DMS79 (cell line): ENCODE data around the gene CARD18.

Experiments used
- DNase-seq: peaks from one replicate; lab custom pipeline; 2025; lab: John Stamatoyannopoulos, UW

Gene CARD18, protein sequence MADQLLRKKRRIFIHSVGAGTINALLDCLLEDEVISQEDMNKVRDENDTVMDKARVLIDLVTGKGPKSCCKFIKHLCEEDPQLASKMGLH

DNA sequence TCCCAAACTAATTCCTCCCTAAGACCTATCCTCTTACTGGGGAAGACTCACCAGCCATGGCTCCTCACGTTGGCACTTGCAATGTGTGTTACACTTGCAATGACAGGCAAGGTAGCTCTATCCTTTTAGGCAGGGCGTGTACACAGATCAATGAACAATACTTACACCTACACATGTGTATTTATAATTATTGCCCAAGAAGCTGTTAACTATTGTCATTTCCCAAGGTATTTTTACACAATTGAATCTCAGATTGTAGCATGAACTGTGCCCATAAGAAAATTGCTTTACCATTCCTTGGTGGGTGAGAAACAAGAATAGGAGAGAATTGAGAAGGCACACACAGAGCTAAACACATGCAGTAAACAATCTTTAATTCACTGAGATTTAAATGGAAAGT is at the start of gene CARD18:
TSS of gene CARD18 (minus strand) at position 101 of the 400 bp plus-strand sequence. CDS start at position 58, 43 bp downstream.
- DNase-seq: no peak

DNA sequence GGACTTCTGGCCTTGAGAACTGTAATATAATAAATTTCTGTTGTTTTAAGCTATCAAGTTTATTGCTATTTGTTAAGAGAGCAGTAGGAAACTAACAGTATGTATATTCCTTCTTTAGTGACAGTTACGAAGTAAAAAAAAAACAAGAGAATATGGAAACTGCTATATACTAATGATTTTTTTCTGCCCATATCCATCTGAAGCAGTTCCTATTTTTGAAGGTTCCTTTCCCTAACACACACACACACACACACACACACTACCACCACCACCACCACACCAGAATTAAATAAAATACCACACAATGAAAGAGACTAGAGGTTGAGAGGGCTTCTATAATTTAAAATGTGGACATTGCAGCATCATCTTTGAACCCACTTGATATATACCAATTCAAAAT is 44.4 kb upstream of the CARD18 start:
- no peak for DNase-seq

DNA sequence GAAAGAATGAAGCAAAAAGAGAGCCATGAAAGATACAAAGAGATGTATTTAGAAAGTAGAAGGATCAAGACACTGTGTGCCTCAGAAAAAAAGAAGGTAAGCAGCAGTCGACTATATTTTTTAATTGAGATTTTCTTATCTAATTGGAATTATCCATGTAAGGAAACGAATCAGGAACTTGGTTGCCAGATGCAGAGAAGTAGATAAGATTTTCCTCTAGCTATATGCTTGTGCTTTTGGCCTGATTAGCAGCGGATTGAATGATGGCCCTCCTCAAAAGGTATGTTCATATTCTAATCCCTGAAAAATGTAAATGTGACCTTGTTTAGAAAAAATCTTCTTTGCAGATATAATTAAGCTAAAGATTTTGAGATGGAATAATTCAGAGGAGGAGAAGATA is 43.9 kb upstream of the CARD18 start:
- no peak for DNase-seq

DNA sequence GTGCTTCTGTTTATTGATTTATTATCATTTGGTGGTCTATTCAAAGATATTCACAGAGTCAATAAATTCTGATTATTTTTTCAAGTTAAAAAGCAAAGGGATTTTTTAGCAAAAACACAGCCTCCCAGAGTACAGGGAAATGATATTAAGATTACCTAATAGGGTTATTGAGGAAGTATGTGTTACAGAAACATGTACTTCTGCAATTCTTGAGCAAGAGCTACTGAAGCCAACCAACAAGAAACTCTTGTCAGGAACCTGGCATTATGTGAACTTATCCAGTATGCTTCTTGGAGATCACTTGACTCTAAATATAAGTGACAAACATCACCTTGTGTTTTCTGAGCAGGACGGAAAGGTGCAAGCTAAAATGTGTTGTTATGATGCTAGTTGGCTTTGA is 42.0 kb upstream of the CARD18 start:
- DNase-seq: no peak

DNA sequence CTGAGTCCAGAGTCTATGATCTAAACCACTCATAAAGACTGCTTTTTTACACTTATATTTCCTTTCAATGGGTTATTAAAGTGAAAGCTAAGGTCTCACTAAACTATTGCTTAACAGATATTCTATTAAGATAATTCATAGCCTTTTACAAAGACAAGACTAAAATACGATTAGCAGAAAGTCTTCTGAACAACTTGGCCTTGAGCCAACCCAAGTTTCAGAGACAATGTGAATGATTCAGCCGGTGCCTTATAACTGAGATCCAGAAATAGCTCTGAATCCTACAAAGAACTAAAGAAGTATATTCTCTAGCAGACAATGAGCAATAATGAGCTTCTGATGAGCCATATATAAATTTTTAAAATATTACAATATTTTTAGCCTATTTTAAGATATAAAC is 41.5 kb upstream of the CARD18 start:
- no peak for DNase-seq

DNA sequence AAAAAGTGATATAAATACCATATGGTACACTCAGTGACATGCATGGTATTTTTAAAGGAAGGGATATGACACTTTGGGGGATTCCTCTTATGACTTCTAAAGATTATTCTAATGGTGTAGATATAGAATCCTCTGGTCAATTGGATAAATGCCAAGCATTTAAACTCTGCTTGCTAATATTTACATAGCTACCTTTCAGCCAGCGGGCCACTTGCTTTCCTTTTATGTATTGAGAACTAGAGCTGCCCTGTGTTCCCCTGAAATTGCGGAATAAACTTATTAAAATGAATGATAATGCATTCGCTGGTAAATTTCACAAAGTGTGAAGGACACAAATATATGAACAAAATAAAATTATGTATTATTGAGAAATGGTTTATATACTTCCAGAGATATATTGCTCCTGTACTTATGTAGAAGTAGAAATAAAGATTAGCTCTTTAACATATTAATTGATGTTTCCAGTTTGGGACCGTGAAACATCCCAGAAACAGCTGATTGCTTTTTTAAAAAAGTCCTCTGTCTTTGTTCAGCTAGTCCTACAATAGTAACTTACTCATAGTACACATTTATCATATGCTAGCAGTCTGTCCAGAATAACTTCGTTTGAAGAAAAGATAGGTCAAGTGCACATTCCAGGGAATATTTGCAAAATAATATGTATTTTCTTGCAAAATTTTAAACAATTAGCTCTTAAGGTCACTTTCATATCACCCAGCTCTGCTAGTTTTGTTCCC is 40.1 kb upstream of the CARD18 start:
- DNase-seq: no peak

DNA sequence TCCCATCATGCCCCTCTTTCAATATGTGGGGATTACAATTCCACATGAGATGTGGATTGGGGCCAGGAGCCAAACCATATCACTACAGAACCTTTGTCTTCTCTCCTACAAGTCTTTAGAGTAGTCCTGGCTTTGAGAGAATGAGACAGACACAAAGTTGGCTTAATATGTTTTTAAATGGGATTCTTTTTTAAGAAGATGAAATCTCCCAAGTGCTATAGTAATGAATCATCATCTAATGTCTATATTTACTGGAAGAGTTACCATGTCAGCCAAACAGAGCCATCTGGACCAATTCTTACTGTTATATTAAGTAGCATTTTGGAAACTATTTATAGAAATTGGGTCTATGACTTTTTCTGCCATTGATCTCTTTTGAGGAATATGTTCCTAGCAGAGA is 38.1 kb upstream of the CARD18 start:
- DNase-seq: no peak

DNA sequence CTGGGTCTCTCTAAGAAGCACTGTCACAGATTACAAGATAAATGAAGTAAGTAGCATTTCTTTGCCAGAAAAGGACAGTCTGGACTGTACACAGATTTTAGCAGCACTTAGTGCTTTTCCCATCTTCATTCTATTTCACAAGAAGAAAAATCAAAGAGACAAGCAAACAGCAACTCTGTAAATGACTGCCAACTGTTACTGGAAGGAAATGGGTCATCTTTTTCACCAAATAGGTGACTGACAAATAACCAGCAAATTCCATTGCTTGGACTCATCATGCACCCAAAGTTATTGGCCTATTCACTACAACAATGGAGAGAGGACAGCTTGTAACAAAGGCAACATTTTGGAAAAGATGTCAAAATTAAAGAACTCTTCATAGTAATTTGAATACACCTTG is 28.9 kb upstream of the CARD18 start:
- no peak for DNase-seq

DNA sequence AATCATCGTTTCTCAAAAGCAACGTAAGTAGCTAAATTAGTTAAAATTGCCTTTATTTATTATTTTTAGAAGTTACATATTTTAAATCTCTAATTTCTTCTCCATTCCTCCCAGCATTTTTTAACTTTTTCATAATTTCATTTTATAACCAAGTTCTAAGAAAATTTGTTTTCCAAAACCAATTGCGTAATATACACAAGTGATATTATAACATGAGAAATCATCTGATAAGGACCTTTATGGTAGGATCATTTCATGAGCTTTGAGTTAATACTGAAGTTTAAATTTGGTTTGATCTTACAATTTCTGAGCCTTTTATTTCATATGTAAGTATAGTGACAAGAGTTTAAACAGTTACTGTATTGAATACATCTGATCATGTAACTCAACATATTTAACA is 27.7 kb upstream of the CARD18 start:
- DNase-seq: no peak

DNA sequence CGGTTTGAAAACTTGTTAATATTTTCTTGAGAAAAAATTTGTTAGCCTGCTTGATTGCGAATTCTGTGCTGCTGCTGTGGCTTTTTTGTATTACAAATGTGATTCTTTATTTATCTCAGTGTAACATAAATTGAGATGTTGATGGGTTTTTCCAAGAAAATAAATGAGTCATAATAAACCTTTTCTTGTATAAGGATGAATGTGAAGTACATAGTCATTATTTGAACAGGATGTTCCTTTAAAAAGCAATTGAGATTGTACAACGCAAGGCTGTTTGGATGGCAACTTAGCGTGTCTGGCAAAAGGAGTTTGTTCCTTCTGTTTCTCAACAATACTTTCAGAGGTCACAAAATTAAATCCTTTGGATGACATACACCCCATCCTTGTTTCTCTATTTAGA is 24.6 kb upstream of the CARD18 start:
- no peak for DNase-seq

DNA sequence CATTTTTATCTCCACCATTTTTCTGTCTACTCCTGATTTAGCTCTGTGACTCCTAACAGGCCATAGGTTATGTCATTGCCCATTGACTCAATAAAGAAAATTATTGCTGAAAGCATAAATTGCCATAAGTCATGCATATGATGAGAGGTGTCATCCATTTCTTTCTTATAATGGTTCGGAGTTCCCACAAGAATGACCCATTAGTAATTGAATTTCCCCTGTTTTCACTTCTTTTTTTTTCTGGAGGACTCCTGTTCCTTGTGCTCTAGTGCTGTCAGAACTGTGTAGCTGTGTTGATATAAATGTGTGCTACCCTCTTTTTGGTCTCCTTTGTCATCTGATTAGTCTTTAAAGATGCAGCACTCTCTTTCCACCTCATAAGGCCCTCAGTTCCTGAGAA is 22.9 kb upstream of the CARD18 start:
- DNase-seq: no peak

DNA sequence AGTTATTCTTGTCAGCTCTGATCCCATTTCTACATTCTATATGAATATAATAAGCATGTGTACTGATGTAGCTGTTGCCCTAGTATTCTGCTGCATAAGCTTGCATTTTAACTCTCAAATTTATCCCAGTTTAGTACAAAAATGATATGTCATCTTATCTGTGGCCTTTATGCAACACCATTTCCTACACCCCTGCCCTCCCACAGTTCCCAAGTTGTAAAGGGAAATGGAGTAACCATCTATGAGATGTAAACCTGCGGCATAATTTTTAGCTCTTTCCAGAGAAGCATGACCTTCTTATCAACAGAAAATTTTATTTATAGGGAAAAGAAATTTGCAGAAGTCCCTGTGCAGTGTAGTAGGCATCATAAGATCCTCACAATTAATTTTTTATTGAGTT is 18.9 kb upstream of the CARD18 start:
- DNase-seq: no peak

DNA sequence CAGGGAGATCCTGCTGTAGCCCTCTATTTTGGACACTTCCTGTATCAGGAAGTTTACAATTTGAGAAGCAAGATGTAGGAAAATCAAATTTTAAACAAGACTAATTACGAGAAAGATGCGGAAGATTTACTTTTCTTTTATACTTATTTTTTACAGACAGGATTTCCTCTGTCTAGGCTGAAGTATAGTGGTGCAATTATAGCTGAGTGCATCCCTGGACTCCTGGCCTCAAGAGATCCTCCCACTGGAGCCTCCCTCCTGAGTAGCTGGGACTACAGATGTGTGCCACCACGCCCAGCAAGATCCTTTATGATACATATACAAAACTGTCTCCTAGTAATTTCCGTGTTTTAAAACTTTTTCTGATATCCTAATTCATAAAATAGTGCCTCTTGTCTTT is 17.2 kb upstream of the CARD18 start:
- DNase-seq: no peak

DNA sequence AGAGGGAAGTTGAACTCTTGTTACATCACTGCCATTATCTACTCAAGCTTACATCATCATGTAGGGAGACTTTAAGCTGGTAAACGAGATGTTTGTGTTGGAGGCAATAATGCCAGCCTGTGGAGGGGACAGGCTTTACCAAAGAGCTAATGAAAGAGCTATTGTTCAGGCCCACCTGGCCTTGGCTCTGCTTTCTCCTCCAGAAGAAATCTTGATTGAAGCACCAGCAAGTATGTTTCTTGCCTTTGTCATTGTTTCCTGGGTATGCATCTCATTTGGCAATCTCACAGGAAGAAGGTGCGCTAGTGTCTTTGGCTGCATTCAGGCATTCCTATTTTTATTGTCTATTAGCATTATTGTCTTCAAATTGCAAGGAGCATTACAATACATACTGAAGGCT is 16.7 kb upstream of the CARD18 start:
- DNase-seq: no peak

DNA sequence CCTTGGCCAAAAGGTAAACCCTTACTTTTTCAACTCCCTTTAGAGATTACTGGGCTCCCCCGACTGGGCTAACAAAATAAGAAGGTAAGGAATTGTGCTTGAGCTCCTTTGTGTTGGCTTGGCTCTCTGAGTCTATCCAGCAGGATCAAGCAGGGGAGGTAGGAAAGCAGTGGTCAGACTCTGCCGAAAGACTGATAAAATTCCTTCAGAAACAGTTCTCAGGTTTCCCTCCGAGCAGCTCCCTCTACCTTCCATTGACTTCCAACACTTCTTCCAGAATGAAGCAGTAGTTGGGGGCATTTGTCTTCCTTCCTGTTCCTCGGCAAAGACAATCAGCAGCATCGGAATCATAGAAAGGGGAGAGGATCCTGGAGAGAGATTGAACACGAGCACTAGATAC is 16.1 kb upstream of the CARD18 start:
- DNase-seq: no peak

DNA sequence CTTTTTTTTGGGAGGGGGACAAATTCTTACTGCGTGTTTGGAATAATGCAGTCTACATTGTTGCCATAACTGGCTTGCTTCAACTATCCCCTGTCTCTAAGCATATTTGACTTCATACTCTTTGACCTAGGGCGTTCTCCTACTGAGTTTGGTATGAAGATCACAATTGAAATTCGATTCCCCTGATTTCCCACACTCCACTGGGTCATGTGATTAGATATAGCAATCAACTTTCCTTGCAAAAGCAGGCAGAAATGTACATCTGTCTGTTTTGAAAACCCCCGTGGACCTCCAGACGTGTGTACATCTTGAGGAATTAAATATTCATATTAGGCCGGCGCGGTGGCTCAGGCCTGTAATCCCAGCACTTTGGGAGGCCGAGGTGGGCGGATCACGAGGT is 13.8 kb upstream of the CARD18 start:
- DNase-seq: no peak

DNA sequence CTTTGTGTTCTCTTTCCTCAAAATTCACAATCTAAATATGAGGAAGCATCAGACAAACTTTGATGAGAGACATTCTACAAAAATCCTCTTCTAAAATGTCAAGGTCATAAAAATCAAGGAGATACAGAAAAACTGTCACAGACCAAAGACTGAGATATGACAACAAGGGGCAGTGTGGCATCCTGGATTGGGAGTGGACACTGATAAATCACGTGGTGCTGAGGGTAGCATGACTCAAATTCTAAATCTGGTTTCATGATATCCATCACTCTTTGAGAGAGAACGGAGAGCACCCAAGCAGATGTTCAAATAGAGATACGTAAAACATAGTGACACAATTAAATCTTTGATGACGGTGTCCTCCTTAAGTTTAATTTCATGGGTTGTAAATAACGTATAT is 13.0 kb upstream of the CARD18 start:
- no peak for DNase-seq

DNA sequence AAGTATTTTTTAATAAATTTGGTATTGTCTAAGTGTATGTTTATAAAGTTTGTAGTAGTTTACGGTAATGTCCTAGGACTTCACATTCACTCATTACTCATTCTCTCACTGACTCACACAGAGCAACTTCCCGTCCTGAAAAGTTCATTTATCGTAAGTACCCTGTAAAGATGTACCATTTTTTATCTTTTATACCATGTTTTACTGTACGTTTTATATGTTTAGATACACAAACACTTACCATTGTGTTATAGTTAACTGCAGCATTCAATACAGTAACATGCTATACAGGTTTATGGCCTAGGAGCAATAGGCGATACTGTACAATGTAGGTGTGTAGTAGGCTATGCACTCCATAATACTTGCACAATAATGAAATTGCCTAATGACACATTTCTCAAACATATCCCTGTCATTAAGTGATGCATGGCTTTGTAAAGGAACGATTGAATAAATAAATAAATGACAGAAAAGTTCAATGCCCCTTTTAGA is 12.5 kb upstream of the CARD18 start:
- DNase-seq: no peak

DNA sequence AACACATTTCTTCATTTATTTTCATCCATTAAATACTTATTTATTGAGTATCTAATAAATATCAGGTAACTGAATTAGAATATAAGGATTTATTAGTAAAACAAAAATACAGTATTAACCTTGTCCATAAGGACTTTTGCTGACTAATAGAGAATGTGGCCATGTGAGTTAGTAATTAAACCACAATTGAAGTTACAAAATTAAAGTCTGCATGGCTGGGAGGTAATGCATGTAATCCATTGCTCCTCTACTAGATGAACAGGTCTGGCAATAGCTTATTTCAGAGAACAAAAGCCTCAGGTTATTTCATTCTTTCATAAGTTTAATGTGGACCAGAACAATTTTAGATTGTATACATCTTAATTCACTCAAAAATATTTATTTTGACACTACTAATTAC is 9.9 kb upstream of the CARD18 start:
- no peak for DNase-seq

DNA sequence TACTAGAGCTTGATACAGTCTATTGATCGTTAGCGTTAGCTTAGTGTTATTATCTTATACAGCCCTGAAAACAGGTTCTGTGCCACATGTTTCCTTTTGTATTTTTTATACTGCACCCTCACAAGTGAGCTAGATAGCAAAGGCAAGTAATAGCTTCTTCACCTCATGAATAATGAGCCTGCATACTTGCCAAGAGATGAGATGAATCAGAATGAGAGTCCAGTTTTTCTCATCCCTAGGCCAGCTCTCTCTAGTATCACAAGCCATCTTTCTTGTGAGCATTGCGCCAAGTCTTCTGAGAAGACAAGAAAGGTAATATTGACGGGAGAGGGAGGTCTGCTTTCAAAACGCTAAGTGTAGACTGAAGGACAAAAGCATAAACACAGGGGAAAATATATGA is 8.7 kb upstream of the CARD18 start:
- no peak for DNase-seq

DNA sequence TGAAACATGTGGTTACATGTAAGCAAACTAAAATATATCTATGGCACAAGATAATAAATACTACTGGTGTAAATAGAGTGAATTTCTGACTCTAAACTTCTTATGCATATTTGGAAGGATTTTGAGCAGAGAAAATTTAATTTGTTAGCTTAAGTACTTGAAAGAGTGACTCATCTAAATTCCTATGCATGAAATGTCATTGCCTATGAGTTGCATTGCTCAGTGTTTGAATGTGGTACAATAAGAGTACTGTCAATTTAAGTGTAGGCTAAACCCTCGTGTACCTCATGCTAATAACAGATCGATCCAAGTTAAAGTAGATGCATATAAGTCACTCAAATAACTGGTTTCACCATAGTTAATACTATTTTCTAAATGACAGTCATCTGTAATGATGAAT is 5.3 kb upstream of the CARD18 start:
- DNase-seq: no peak

DNA sequence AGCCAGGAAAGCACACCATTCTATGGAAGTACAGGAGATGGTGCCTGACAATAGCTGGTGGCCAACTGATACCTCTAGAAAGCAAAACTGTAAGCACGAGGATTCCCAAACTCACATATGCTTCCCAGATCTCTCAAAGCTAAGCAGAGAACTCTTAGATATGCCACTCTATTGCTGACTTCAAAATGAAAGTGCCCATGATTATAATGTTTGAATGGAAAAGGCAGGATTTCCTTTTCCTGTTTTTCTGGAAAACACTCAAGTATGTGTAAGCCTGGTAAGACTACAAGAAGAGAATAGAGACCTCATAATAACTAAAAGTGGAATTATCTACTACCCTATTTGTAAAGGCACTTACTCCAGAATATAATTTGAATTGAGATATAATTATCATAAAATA is 2.6 kb upstream of the CARD18 start:
- no peak for DNase-seq

DNA sequence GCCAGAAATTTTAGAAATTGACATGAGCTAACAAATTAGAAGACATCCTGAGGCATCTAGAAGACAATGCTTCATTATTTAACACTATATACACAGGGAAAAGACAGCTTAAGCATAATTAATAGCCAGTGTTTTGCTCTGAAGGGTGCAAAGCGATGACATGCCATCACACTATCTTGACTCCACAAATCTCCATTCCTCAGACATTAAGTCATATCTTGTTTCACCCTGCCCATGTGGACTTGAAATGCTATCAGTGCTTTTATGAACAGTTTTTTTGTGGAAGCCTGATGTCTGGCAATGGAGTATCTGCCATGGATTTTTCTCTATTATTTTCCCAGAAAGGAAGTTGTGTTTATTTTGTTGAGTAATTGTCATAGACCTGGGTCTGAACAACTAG is 2.3 kb downstream of the CARD18 start:
- no peak for DNase-seq

DNA sequence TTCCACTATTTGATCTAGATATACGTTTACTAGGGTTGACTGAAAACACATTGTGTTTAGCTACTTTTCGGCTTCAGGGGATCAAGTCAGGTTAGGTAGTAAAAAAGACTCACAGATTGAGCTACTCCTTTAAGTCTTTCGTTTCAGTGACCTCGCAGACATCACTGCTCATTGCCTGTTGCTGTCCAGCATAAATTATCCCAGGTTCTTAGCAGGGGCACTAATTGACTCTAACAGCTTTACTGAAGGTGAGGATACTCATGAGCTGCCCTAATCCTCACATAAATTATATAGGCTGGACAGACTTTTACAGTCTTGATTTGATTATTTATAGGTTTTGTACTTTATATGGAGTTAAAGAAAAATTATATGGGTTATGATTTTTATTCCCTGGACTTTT is 3.7 kb downstream of the CARD18 start:
- no peak for DNase-seq
